NCI-H1436 (cell line): Measurements from ENCODE around the gene MS4A2.
"Not testable (repeated sequence)": the region's sequence is repeated elsewhere in the genome, so short reads cannot be mapped to it uniquely, and the experiment has no call there.

Experiments
- DNase-seq: peaks from one replicate; lab custom pipeline; 2025; lab: John Stamatoyannopoulos, UW

MS4A2 gene

DNA sequence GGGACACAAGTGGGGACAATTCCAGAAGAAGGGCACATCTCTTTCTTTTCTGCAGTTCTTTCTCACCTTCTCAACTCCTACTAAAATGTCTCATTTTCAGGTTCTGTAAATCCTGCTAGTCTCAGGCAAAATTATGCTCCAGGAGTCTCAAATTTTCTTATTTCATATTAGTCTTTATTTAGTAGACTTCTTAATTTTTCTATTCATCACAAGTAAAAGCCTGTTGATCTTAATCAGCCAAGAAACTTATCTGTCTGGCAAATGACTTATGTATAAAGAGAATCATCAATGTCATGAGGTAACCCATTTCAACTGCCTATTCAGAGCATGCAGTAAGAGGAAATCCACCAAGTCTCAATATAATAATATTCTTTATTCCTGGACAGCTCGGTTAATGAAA is at the start of gene MS4A2:
MS4A2 (plus strand) TSS at position 301 of the 400 bp plus-strand sequence. CDS start 102 bp downstream, outside the sequence.
- no peak for DNase-seq

DNA sequence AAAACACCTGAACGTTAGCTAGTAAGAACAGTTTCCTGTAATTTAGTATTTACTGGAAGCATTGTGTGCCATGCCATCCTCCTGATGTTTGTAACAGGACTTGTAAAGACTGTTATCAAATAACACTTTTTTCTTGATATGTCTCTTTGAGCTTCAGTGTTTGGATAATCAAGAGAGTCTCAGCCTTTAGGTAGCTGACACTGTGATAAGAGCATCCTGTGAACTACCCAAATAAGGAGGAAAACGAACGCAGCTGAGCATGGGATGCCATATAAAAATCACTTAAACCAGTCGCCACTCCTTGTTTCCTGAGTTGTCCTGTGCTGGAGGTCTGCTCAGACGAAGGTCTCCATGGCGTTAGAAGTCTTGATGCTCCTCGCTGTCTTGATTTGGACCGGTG is 48.4 kb upstream of the MS4A2 start, which contains the start of gene OOSP2:
OOSP2 (plus strand) TSS at position 301 of the 400 bp plus-strand sequence; CDS start at position 352, 51 bp downstream.
- DNase-seq = no peak

DNA sequence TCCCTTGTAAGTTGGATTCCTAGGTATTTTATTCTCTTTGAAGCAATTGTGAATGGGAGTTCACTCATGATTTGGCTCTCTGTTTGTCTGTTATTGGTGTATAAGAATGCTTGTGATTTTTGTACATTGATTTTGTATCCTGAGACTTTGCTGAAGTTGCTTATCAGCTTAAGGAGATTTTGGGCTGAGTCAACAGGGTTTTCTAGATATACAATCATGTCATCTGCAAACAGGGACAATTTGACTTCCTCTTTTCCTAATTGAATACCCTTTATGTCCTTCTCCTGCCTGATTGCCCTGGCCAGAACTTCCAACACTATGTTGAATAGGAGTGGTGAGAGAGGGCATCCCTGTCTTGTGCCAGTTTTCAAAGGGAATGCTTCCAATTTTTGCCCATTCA is 38.0 kb upstream of the MS4A2 start:
- not testable (repeated sequence) for DNase-seq

DNA sequence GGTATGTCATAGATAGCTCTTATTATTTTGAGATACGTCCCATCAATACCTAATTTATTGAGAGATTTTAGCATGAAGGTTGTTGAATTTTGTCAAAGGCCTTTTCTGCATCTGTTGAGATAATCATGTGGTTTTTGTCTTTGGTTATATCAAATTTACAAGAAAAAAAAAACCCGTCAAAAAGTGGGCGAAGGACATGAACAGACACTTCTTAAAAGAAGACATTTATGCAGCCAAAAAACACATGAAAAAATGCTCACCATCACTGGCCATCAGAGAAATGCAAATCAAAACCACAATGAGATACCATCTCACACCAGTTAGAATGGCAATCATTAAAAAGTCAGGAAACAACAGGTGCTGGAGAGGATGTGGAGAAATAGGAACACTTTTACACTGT is 37.6 kb upstream of the MS4A2 start:
- DNase-seq = not testable (repeated sequence)

DNA sequence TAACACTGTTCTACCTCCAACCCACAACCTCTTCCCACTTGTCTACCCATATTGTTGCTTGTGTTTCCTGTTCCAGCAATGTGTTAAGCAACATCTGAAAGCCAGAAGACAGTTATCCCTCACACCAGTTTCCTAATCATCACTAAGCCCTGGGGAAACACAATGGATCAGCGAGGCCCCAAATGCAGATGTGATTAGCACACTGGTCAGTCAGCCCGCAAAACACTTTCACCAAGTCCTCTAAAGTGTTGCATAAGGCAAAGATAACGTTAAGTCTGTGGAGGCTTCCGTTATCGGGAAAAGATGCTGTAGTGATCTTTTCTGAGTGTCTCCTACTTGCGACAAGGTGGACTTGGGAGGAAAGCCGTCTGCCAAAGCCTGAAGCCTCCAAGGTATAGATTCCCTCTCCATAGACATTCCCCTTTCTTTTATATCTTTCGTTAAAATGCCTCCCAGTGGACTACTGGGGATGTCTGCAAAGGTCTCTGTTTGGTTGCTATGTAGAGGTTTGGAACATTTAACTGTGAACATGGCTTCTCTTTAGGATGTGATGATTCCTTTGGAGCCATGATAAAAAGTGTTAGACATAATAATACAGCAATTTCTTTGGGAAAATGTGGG is 32.0 kb upstream of the MS4A2 start, which contains the start of gene MS4A3:
MS4A3 (plus strand) TSS at position 317 of the 621 bp plus-strand sequence. CDS start 4,496 bp downstream, outside the sequence.
- DNase-seq = no peak

DNA sequence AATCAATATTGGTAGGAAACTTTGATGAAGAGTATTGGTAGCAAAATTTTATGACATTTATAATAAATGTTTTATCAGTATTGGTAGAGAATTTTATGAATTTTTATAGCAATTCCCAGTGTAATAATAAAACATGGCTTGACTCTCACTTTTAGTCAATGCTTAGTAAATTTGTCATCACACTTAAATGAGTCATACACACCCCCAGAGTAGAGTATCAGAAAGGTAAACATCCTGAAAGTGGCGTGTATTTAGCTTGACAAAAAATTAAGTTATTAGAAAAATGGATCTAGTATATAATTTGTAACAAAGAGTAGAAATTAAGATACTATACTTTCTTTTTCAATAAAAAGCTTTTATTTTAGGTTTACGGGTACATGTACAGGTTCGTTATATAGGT is 29.4 kb upstream of the MS4A2 start:
- no peak for DNase-seq

DNA sequence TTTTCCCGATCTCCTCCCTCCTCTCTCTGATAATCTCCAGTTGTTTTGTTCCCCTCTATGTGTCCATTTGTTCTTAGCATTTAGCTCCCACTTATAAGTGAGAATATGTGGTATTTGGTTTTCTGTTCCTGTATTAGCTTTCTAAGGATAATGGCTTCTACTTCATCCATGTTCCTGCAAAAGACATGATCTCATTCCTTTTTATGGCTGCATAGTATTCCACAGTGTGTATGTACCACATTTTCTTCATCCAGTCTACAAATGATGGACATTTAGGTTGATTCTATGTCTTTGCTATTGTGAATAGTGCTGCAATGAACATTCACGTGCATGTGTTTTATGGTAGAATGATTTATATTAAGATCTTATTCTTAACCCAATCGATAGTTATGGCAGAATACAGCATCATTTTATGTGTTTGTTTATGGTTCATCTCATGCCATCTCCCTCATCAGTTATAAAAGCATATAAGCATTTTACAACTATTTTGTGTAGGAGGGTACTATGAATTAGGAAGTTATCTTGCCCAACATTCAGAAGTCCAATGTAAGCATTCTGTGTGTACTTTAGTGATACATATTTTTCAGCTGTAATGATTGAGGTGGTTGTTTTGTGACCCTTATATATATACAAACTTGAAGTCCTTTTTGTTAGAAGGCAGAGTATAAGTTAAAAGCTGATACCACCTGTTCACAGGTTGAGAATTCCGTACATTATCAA is 28.8 kb upstream of the MS4A2 start:
- no peak for DNase-seq

DNA sequence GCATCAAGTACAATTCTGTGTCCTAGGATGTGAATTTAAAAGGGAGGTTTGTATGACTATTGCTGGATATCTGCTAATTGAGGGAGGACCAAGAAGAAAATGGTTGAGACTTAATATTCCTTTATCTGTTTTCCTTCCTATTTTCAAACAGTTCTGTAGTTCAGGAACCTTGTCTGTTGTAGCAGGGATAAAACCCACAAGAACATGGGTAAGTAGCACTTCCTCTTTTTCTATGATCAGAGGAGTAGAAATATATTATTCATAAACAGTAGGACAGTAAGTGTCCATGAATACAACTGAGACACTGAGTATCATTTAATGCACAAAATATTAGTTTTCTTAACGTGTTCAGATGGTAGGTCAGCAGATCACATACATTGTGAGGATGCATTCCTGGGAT is 24.4 kb upstream of the MS4A2 start:
- DNase-seq = no peak

DNA sequence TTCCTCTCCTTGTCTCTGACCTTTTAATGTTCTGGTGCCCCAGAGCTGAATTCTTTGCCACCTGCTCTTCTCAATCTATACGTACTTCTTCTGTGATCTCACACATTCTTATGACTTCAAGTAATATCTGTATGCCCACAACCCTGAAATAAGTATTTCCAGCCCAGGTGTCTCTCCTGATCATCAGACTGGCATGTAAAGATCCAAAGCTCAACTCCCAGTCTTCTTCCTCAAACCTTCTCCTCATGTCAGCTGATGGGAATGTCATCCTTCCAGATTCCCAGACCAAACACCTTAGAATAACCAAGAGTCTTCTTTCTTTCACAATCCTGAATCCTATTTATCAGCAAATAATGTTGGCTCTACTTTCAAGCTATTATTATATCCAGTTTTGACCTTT is 22.7 kb upstream of the MS4A2 start:
- DNase-seq = no peak

DNA sequence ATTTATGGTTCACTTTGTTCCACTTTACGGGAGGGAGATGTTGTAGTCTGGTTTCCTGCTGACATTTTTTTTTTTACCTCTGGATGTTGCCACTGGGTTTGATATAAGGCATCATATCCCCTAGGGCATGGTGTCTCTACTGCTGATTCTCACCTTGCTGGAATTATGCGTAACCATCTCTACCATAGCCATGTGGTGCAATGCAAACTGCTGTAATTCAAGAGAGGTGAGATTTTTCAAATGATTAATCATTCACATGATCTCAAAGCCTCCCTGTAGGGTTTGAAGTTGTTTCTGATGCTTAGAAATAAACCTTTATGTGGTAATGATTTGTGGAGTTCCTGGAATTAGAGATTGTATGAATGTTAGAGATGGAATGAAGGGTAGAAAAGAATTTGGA is 19.0 kb upstream of the MS4A2 start:
- no peak for DNase-seq

DNA sequence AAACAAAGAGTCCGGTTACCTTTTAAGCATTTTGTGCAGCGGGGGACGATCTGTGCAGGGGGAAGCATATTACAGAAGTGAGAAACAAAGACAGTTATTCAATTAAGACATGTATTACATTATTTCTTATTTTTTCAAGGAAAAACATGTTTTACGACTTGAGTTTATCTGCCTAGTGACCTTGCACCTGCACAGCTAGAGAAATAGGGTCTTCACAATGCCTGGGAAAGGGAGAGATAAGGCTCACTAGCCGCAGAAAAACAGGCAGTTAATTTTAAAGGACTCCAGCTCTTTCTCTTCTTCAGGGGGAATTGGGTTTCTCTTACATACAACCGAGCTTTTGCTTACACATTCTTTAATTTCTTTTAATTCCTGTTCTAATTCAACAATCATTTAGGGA is 16.8 kb upstream of the MS4A2 start:
- DNase-seq = not testable (repeated sequence)

DNA sequence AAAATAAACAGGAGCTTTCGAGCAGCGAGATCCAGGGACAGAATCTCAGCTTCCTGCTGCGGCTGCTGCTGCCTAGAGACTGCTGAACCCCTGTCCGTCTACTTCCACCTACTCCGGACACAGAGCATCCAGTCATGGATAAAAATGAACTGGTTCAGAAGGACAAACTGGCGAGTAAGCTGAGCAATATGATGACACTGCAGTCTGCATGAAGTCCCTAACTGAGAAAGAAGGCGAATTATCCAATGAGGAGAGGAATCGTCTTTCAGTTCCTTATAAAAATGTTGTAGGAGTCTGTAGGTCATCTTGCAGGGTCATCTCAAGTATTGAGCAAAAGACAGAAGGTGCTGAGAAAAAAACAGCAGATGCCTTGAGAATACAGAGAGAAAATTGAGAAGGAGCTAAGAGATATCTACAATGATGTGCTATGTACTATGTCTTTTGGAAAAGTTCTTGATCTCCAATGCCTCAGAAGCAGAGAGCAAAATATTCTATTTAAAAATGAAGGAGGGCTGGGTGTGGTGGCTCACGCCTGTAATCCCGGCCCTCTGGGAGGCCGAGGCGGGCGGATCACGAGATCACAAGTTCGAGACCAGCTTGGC is 11.1 kb upstream of the MS4A2 start:
- no peak for DNase-seq

DNA sequence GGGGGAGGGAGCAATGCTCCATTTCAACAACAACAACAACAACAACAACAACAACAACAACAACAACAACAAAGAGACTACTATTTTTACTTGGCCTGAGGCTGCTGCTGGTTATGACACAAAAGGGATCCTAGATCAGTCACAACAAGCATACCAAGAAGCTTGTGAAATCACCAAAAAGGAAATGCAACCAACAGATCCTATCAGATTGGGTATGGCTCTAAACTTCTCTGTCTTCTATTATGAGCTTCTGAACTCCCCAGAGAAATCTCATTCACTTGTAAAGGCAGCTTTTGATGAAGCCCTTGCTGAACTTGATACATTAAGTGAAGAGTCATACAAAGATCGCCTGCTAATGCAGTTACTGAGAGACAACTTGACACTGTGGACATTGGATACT is 10.5 kb upstream of the MS4A2 start:
- no peak for DNase-seq

DNA sequence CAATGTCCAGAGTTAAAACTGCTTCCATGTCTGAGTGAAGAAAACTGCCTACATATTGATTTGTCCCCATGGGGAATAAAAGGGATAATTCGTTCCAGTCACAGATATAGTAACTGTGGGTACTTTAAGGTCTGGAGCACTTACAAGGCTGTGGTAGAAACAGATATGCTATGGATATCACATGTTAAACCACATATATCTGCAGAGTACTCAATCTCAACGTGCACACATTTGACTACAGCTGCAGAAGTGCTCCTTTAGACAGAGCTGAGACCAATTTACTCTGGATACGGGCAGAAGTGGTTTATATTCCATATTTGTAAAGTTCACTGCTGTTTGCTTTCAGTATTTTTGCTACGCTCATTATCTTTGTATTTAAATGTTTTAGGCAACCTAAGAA is 9.7 kb upstream of the MS4A2 start:
- no peak for DNase-seq

DNA sequence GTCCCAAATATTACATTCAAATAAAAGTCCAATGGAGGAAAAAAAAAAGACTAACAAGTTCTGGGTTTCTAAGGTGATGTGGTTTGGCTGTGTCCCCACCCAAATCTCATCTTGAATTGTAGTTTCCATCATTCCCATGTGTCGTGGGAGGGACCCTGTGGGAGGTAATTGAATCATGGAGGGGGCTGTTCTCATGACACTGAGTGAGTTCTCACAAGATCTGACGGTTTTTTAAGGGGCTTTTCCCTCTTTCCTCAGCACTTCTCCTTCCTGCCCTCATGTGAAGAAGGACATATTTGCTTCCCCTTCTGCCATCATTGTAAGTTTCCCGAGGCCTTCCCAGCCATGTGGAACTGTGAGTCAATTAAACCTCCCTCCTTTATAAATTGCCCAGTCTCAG is 7.9 kb upstream of the MS4A2 start:
- no peak for DNase-seq

DNA sequence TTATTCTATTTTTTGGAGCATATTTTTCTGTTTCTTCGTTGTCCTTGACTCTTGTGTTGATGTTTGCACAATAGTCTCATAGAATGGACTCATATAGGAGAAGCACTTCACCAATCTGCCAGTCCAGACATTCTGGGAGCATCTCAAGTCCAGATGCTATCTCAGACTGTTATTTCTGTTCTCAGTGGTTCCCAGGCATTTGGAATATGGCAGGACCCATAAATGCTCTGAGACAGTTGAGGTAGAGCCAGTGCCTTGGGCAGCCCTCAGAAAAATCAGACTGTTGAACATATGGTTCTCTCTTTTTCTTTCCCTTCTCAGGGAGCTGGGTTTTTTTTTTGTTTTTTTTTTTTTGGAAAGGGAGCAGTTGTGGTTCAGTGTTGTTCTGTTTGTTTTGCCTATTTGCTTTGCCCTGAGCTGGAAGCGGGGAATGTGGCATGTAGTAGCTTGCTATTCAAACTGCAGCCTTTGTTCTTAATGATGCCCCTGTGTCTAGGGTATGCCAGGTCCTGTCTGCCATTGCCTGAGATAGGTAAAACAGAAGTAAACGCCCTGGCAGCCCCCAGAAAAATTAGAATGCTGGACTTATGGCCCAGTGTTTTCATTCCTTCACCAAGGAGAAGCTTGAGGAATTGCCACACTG is 3.7 kb upstream of the MS4A2 start:
- DNase-seq = no peak

DNA sequence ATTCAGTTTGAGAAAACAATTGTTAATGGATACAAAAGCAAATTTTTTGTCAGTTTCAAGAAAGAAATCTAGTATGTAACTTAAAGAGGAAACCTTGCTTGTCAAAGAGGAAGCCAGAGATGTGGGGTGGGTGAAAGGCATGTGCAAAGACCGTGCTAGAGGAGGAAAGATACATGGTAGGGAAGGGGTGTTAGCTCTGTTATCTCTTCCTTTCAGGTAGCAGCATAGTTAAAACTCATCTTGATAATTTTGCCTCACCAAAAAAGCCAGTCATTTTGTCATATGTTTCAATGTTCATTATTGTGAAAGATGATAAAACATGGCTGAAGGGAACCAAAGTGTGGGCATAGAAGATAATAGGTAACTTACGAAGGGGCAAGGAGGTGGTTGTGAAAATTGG is 2.6 kb upstream of the MS4A2 start:
- DNase-seq = no peak

DNA sequence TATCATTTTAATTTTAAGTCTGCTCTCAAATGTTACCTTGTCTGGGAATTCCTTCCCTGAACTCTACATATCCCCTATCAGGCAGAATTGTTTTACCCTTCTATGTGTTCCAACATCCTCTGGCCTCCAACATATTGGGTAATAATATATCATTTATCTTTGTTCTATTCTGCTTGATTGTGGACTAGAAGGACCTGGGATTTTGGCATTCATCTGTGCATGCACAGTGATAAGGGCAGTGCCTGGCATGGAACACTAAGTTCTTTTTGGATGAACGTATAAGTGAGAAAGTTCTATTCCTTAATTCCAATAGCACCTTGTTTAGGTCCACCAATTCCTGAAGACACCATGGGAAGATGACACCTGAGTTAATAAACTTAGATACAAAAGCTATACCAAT is 1.2 kb upstream of the MS4A2 start:
- DNase-seq = no peak

DNA sequence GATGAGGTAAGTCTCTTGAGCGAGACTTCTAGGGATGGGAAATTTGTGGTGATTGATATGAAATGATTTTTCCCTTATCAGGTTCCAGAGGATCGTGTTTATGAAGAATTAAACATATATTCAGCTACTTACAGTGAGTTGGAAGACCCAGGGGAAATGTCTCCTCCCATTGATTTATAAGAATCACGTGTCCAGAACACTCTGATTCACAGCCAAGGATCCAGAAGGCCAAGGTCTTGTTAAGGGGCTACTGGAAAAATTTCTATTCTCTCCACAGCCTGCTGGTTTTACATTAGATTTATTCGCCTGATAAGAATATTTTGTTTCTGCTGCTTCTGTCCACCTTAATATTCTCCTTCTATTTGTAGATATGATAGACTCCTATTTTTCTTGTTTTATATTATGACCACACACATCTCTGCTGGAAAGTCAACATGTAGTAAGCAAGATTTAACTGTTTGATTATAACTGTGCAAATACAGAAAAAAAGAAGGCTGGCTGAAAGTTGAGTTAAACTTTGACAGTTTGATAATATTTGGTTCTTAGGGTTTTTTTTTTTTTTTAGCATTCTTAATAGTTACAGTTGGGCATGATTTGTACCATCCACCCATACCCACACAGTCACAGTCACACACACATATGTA is 7.1 kb downstream of the MS4A2 start:
- DNase-seq = no peak

DNA sequence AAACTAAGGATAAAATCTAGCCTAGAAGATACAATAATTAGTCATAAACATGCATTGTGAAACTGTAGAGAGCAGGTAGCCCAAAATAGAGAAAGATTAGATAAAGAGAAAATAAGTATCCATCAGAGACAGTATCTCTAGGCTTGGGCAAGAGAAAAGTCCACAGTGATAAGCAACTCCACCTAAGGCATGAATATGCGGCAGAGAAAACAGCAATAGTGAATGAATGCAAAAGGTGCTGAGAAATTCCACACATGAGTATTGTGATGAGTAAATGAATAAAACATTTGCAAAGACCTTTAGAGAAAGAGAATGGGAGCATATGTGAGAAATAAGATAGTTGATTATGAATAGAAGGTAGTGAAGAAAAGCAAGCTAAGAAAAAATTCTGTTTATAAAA is 8.7 kb downstream of the MS4A2 start:
- no peak for DNase-seq

DNA sequence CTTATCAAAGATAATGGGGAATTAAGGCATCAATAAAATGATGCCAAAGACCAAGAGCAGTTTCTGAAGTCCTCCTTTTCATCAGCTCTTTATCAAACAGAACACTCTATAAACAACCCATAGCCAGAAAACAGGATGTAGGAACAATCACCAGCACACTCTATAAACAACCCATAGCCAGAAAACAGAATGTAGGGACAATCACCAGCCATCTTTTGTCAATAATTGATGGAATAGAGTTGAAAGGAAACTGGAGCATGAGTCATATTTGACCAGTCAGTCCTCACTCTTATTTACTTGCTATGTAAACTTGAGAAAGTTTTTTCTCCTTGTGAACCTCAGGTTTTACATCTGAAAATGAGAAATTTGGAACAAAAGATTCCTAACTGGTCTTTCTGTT is 10.0 kb downstream of the MS4A2 start:
- no peak for DNase-seq

DNA sequence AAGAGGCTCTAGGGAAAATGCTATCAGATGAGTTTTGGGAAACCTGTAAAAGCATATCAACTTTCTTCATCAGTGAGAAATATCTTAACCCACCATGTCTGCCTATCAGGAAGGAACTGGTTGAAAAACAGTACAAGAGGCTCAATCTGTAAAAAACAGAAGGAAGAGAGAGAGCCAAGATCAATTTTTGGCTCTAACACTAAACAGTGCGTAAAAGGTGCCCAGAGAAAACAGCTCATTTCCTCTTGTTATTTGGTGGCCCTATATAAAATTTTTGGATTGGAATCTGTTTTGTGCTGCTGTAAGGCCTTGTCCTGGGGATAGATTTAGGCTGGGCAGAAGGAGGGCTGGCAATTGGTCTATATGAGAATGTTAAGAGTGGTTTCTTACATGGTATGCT is 12.1 kb downstream of the MS4A2 start:
- no peak for DNase-seq
